ENCODE data around the gene COX6A2.
A peak's percentile ranks its signal among the peaks of the same experiment; 100 is the strongest.
"Not testable (repeated sequence)": the region's sequence is repeated elsewhere in the genome, so short reads cannot be mapped to it uniquely, and the experiment has no call there.

COX6A2 gene

GRCh38 chr16:31453255-31454204, 25.4 kb upstream of the COX6A2 start:
- Histone ChIP-seq H3K4me1 (ENCODE audit: control insufficient read depth in 2 of 2, insufficient read depth in 2 of 2, low read length in 2 of 2) (peaks cover 29 to 34% of the 10 kb centered on the region in 2 donors), H3K9ac (ENCODE audit: low read depth in 1 of 2, low read length in 2 of 2) (no peak overlapping the region)

DNA sequence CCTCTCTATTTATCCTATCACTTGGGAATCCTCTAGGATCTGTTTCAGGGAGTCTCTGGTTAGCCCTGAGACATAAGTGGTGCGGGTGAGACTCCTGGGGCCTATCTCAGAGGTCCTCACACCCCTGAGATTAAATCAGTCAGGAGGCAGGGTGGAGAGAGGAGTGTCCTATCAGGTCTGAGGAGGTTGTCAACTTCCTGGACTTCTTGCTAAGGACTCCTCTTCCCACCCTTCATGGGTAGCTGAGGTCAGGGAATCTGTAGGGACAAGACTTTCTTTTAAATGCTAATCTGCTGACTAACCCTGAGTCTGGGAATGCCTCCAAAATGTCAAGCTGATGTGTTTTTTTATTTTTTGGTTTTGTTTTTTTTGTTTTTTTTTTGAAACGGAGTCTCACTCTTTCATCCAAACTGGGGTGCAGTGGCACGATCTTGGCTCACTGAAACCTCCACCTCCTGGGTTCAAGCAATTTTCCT, 24.5 kb upstream of the COX6A2 start:
- no peaks in the 10 kb centered on the region for H3K9me3 ChIP-seq (ENCODE audit: control insufficient read depth in 2 of 2, low read length in 2 of 2)
- no peak overlapping the region for H3K4me3 ChIP-seq (ENCODE audit: low read length in 2 of 2)
- H3K36me3 ChIP-seq (ENCODE audit: control insufficient read depth in 2 of 2, insufficient read depth in 2 of 2, low read length in 2 of 2) = peaks cover 0 to 2% of the 10 kb centered on the region in 2 donors
- H3K9ac ChIP-seq (ENCODE audit: low read depth in 1 of 2, low read length in 2 of 2) = no peak overlapping the region
- no peaks in the 10 kb centered on the region for H3K27me3 ChIP-seq (ENCODE audit: control insufficient read depth in 2 of 2, insufficient read depth in 2 of 2, low read length in 2 of 2)
- H3K4me1 ChIP-seq (ENCODE audit: control insufficient read depth in 2 of 2, insufficient read depth in 2 of 2, low read length in 2 of 2) = peaks cover 24 to 27% of the 10 kb centered on the region in 2 donors
- H3K27ac ChIP-seq (ENCODE audit: low read depth in 2 of 2, low read length in 2 of 2) = peak overlapping the region in 1 of 2 donors; percentile 7

More at GRCh38 chr16:31453255-31454204, 25.4 kb upstream of the COX6A2 start:
- peak overlapping the region; percentile 19 to 56 for H3K27ac ChIP-seq (ENCODE audit: low read depth in 2 of 2, low read length in 2 of 2)
- no peaks in the 10 kb centered on the region for H3K9me3 ChIP-seq (ENCODE audit: control insufficient read depth in 2 of 2, low read length in 2 of 2)
- peak overlapping the region in 1 of 2 donors; percentile 9 for H3K4me3 ChIP-seq (ENCODE audit: low read length in 2 of 2)
- H3K27me3 ChIP-seq (ENCODE audit: control insufficient read depth in 2 of 2, insufficient read depth in 2 of 2, low read length in 2 of 2) = no peaks in the 10 kb centered on the region
- H3K36me3 ChIP-seq (ENCODE audit: control insufficient read depth in 2 of 2, insufficient read depth in 2 of 2, low read length in 2 of 2) = peaks cover 0 to 2% of the 10 kb centered on the region in 2 donors

GRCh38 chr16:31451681-31452351, 23.7 kb upstream of the COX6A2 start:
- H3K27ac ChIP-seq (ENCODE audit: low read depth in 2 of 2, low read length in 2 of 2) = no peak overlapping the region

GRCh38 chr16:31451201-31451600, 23.0 kb upstream of the COX6A2 start:
- Histone ChIP-seq H3K4me1 (ENCODE audit: control insufficient read depth in 2 of 2, insufficient read depth in 2 of 2, low read length in 2 of 2) (peaks cover 11 to 19% of the 10 kb centered on the region in 2 donors), H3K27me3 (ENCODE audit: control insufficient read depth in 2 of 2, insufficient read depth in 2 of 2, low read length in 2 of 2) (no peaks in the 10 kb centered on the region), H3K4me3 (ENCODE audit: low read length in 2 of 2) (no peak overlapping the region), H3K36me3 (ENCODE audit: control insufficient read depth in 2 of 2, insufficient read depth in 2 of 2, low read length in 2 of 2) (no peaks in the 10 kb centered on the region), H3K9me3 (ENCODE audit: control insufficient read depth in 2 of 2, low read length in 2 of 2) (no peaks in the 10 kb centered on the region), H3K9ac (ENCODE audit: low read depth in 1 of 2, low read length in 2 of 2) (no peak overlapping the region), H3K27ac (ENCODE audit: low read depth in 2 of 2, low read length in 2 of 2) (no peak overlapping the region)

More at GRCh38 chr16:31451681-31452351, 23.7 kb upstream of the COX6A2 start:
- Histone ChIP-seq H3K9me3 (ENCODE audit: control insufficient read depth in 2 of 2, low read length in 2 of 2) (no peaks in the 10 kb centered on the region), H3K4me1 (ENCODE audit: control insufficient read depth in 2 of 2, insufficient read depth in 2 of 2, low read length in 2 of 2) (peaks cover 16 to 19% of the 10 kb centered on the region in 2 donors), H3K27me3 (ENCODE audit: control insufficient read depth in 2 of 2, insufficient read depth in 2 of 2, low read length in 2 of 2) (no peaks in the 10 kb centered on the region), H3K4me3 (ENCODE audit: low read length in 2 of 2) (no peak overlapping the region), H3K9ac (ENCODE audit: low read depth in 1 of 2, low read length in 2 of 2) (no peak overlapping the region), H3K36me3 (ENCODE audit: control insufficient read depth in 2 of 2, insufficient read depth in 2 of 2, low read length in 2 of 2) (peaks cover 0 to 2% of the 10 kb centered on the region in 2 donors)

GRCh38 chr16:31445931-31446330, 17.8 kb upstream of the COX6A2 start:
- not testable (repeated sequence) for H3K9ac ChIP-seq (ENCODE audit: low read depth in 1 of 2, low read length in 2 of 2); H3K27ac ChIP-seq (ENCODE audit: low read depth in 2 of 2, low read length in 2 of 2); H3K36me3 ChIP-seq (ENCODE audit: control insufficient read depth in 2 of 2, insufficient read depth in 2 of 2, low read length in 2 of 2); H3K9me3 ChIP-seq (ENCODE audit: control insufficient read depth in 2 of 2, low read length in 2 of 2); H3K4me3 ChIP-seq (ENCODE audit: low read length in 2 of 2); H3K4me1 ChIP-seq (ENCODE audit: control insufficient read depth in 2 of 2, insufficient read depth in 2 of 2, low read length in 2 of 2); H3K27me3 ChIP-seq (ENCODE audit: control insufficient read depth in 2 of 2, insufficient read depth in 2 of 2, low read length in 2 of 2)

DNA sequence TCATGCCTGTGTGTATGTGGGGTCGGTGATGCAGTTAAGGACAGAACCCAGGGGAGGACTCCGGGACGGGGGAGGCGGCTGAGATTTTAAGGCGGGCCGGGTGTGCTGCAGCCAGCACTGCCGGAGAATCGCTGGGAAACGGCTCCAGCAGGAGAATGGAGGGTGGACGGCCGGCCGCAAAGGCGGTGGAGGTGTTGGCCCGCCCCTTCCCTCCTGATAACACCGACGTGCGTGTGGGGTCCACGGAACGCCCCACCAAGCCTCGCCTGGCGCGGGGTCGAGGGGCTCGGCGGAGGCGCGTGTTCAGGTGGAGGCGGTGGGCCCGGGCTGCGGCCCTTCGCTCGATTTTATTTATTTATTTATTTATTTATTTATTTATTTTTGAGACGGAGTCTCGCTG, 13.8 kb upstream of the COX6A2 start:
- Histone ChIP-seq H3K9me3 (ENCODE audit: control insufficient read depth in 2 of 2, low read length in 2 of 2) (no peaks in the 10 kb centered on the region), H3K4me3 (ENCODE audit: low read length in 2 of 2) (no peak overlapping the region), H3K9ac (ENCODE audit: low read depth in 1 of 2, low read length in 2 of 2) (no peak overlapping the region), H3K27ac (ENCODE audit: low read depth in 2 of 2, low read length in 2 of 2) (no peak overlapping the region), H3K27me3 (ENCODE audit: control insufficient read depth in 2 of 2, insufficient read depth in 2 of 2, low read length in 2 of 2) (no peaks in the 10 kb centered on the region), H3K36me3 (ENCODE audit: control insufficient read depth in 2 of 2, insufficient read depth in 2 of 2, low read length in 2 of 2) (no peaks in the 10 kb centered on the region), H3K4me1 (ENCODE audit: control insufficient read depth in 2 of 2, insufficient read depth in 2 of 2, low read length in 2 of 2) (peaks cover 2% of the 10 kb centered on the region in 2 donors)

GRCh38 chr16:31440516-31441184, 12.5 kb upstream of the COX6A2 start:
- no peaks in the 10 kb centered on the region for H3K9me3 ChIP-seq (ENCODE audit: control insufficient read depth in 2 of 2, low read length in 2 of 2)
- H3K27me3 ChIP-seq (ENCODE audit: control insufficient read depth in 2 of 2, insufficient read depth in 2 of 2, low read length in 2 of 2) = no peaks in the 10 kb centered on the region

DNA sequence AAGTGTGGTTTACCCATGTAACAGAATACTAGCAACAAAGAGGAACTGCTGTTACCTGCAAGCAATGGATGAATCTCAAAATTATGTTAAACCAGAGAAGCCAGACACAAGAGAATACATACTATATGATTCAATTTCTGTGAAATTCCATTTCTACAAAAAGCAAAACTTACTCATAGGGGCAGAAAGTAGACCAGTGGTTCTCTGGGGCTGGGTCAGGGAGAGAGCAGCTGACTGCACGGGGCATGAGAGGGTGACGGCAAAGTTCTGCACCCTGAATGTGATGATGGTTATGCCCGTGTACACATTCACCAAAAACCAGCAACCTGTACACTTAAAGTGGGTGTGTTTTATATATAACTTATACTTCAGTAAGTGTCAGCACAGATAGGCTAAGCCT, 11.4 kb upstream of the COX6A2 start:
- Histone ChIP-seq H3K36me3 (ENCODE audit: control insufficient read depth in 2 of 2, insufficient read depth in 2 of 2, low read length in 2 of 2) (no peaks in the 10 kb centered on the region), H3K9me3 (ENCODE audit: control insufficient read depth in 2 of 2, low read length in 2 of 2) (no peaks in the 10 kb centered on the region), H3K9ac (ENCODE audit: low read depth in 1 of 2, low read length in 2 of 2) (no peak overlapping the region), H3K4me3 (ENCODE audit: low read length in 2 of 2) (no peak overlapping the region), H3K4me1 (ENCODE audit: control insufficient read depth in 2 of 2, insufficient read depth in 2 of 2, low read length in 2 of 2) (peaks cover 2% of the 10 kb centered on the region in 2 donors), H3K27ac (ENCODE audit: low read depth in 2 of 2, low read length in 2 of 2) (no peak overlapping the region), H3K27me3 (ENCODE audit: control insufficient read depth in 2 of 2, insufficient read depth in 2 of 2, low read length in 2 of 2) (no peaks in the 10 kb centered on the region)

More at GRCh38 chr16:31440516-31441184, 12.5 kb upstream of the COX6A2 start:
- Histone ChIP-seq H3K27ac (ENCODE audit: low read depth in 2 of 2, low read length in 2 of 2) (no peak overlapping the region), H3K4me1 (ENCODE audit: control insufficient read depth in 2 of 2, insufficient read depth in 2 of 2, low read length in 2 of 2) (peaks cover 2% of the 10 kb centered on the region in 2 donors), H3K4me3 (ENCODE audit: low read length in 2 of 2) (no peak overlapping the region), H3K36me3 (ENCODE audit: control insufficient read depth in 2 of 2, insufficient read depth in 2 of 2, low read length in 2 of 2) (no peaks in the 10 kb centered on the region), H3K9ac (ENCODE audit: low read depth in 1 of 2, low read length in 2 of 2) (no peak overlapping the region)

GRCh38 chr16:31439023-31439422, 10.9 kb upstream of the COX6A2 start:
- not testable (repeated sequence) for H3K9ac ChIP-seq (ENCODE audit: low read depth in 1 of 2, low read length in 2 of 2); H3K9me3 ChIP-seq (ENCODE audit: control insufficient read depth in 2 of 2, low read length in 2 of 2); H3K27ac ChIP-seq (ENCODE audit: low read depth in 2 of 2, low read length in 2 of 2); H3K27me3 ChIP-seq (ENCODE audit: control insufficient read depth in 2 of 2, insufficient read depth in 2 of 2, low read length in 2 of 2); H3K4me3 ChIP-seq (ENCODE audit: low read length in 2 of 2); H3K4me1 ChIP-seq (ENCODE audit: control insufficient read depth in 2 of 2, insufficient read depth in 2 of 2, low read length in 2 of 2); H3K36me3 ChIP-seq (ENCODE audit: control insufficient read depth in 2 of 2, insufficient read depth in 2 of 2, low read length in 2 of 2)

All from mucosa of rectum (tissue), 2 donors.